Loucy (cell line): Measurements from ENCODE around the gene ANKRD33.

Experiments
- H2AFZ ChIP-seq: fragments of 200-600 bp; sonication (generic); 2 replicates; pipeline ENCODE4 v1.6.0; 2016; ENCODE audit warnings: antibody characterized with exemption, mild to moderate bottlenecking, low read length, moderate library complexity
- H3F3A ChIP-seq: fragments of 200-600 bp; 2 replicates; pipeline ENCODE4 v1.6.0; 2016; ENCODE audit warnings: antibody characterized with exemption, low read depth, mild to moderate bottlenecking
- H3K27me3 ChIP-seq: fragments of 200-600 bp; sonication (generic); 2 replicates; pipeline ENCODE4 v1.6.1; 2014; ENCODE audit warnings: low read length, mild to moderate bottlenecking; ENCODE audit not compliant: insufficient read depth, poor library complexity, severe bottlenecking
- H3K36me3 ChIP-seq: fragments of 200-600 bp; sonication (generic); 2 replicates; pipeline ENCODE4 v1.6.1; 2016; ENCODE audit warnings: low read length; ENCODE audit not compliant: insufficient read depth
- H3K4me1 ChIP-seq: fragments of 200-600 bp; sonication (generic); 2 replicates; pipeline ENCODE4 v1.5.1; 2014; ENCODE audit warnings: low read length, mild to moderate bottlenecking; ENCODE audit not compliant: insufficient read depth, poor library complexity, severe bottlenecking
- H3K4me2 ChIP-seq: fragments of 200-600 bp; sonication (generic); 2 replicates; pipeline ENCODE4 v1.6.0; 2014; ENCODE audit warnings: antibody characterized with exemption, low read length, low read depth, mild to moderate bottlenecking; ENCODE audit not compliant: poor library complexity, severe bottlenecking
- H3K4me3 ChIP-seq: fragments of 200-600 bp; sonication (generic); 2 replicates; pipeline ENCODE4 v1.5.1; 2014; ENCODE audit warnings: low read length, mild to moderate bottlenecking, mixed read lengths; ENCODE audit not compliant: poor library complexity, severe bottlenecking
- H3K79me2 ChIP-seq: fragments of 200-600 bp; sonication (generic); 2 replicates; pipeline ENCODE4 v1.6.1; 2014; ENCODE audit warnings: low read length; ENCODE audit not compliant: insufficient read depth
- H3K9ac ChIP-seq: fragments of 200-600 bp; sonication (generic); 2 replicates; pipeline ENCODE4 v1.6.0; 2014; ENCODE audit warnings: mild to moderate bottlenecking, low read depth, low read length, moderate library complexity; ENCODE audit not compliant: poor library complexity, severe bottlenecking
- H3K9me2 ChIP-seq: fragments of 200-600 bp; sonication (generic); replicated peaks from 2 replicates; pipeline ENCODE4 v1.6.1; 2016; ENCODE audit warnings: low read depth, low read length, mixed read lengths
- H3K9me3 ChIP-seq: fragments of 200-600 bp; sonication (generic); 2 replicates; pipeline ENCODE4 v1.6.1; 2014; ENCODE audit warnings: mild to moderate bottlenecking, antibody characterized with exemption, low read length, low read depth; ENCODE audit not compliant: insufficient read depth
- H4K20me1 ChIP-seq: fragments of 200-600 bp; sonication (generic); 2 replicates; pipeline ENCODE4 v1.6.0; 2014; ENCODE audit warnings: antibody characterized with exemption, low read length, mild to moderate bottlenecking; ENCODE audit not compliant: insufficient read depth, poor library complexity, severe bottlenecking
- CTCF ChIP-seq: fragments of 200-600 bp; sonication (generic); conservative IDR thresholded peaks from 2 replicates; pipeline ENCODE4 v1.5.1; 2014; ENCODE audit warnings: mild to moderate bottlenecking, antibody characterized with exemption, low read length
- EZH2phosphoT487 ChIP-seq: fragments of 200-600 bp; IDR thresholded peaks from 2 replicates; pipeline ENCODE4 v1.6.1; 2018; ENCODE audit warnings: antibody characterized with exemption, mild to moderate bottlenecking, moderate library complexity, borderline replicate concordance

Gene ANKRD33

GRCh38 chr12:51840966-51841365 is 46.9 kb upstream of the ANKRD33 start:
- H3K36me3 ChIP-seq, result no peaks in the 10 kb centered on the region
- no peak overlapping the region for H3K9ac ChIP-seq
- no peak overlapping the region for H2AFZ ChIP-seq
- H3F3A ChIP-seq, result no peaks in the 10 kb centered on the region
- no peaks in the 10 kb centered on the region for H4K20me1 ChIP-seq
- no peaks in the 10 kb centered on the region for H3K79me2 ChIP-seq
- TF ChIP-seq EZH2phosphoT487, result no peak
- TF ChIP-seq CTCF, result no peak
- no peaks in the 10 kb centered on the region for H3K9me2 ChIP-seq
- no peak overlapping the region for H3K4me3 ChIP-seq
- H3K27me3 ChIP-seq, result no peaks in the 10 kb centered on the region
- no peaks in the 10 kb centered on the region for H3K9me3 ChIP-seq
- H3K4me1 ChIP-seq, result no peaks in the 10 kb centered on the region
- no peak overlapping the region for H3K4me2 ChIP-seq

- H3K9me2 ChIP-seq, result no peaks in the 10 kb centered on the region
- no peaks in the 10 kb centered on the region for H3K4me1 ChIP-seq
- no peak overlapping the region for H3K9ac ChIP-seq
- H3K4me2 ChIP-seq, result no peak overlapping the region
- no peaks in the 10 kb centered on the region for H3K27me3 ChIP-seq
- H3K79me2 ChIP-seq, result no peaks in the 10 kb centered on the region
- TF ChIP-seq EZH2phosphoT487 (no peak), CTCF (no peak)
- H3K9me3 ChIP-seq, result no peaks in the 10 kb centered on the region
- H4K20me1 ChIP-seq, result no peaks in the 10 kb centered on the region
- no peaks in the 10 kb centered on the region for H3F3A ChIP-seq
- no peak overlapping the region for H3K4me3 ChIP-seq
- H3K36me3 ChIP-seq, result no peaks in the 10 kb centered on the region
- H2AFZ ChIP-seq, result no peak overlapping the region
Observed at GRCh38 chr12:51841727-51842126, 46.2 kb upstream of the ANKRD33 start.

DNA sequence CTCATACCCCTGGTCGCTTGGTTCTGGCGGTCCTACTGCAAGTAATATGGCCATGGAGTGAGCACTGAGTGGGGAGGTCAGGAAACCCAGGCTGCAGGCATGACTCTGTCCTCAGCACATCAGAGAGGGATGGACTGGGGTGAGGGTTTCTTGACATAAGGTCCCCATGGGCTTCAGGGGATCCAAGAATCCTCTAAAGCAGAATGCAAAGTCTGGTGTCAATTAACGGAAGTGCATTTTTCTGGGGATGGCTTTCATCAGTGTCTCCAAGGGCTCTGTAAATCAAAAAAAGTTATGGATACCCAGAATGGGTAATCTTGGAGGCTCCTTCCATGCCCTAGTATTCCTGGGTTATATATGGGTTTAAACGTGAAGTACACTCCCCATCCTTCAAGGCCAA is 43.0 kb upstream of the ANKRD33 start:
- Histone ChIP-seq H3K9me3 (no peaks in the 10 kb centered on the region), H4K20me1 (no peaks in the 10 kb centered on the region), H3K4me3 (no peak overlapping the region), H3F3A (no peaks in the 10 kb centered on the region), H3K27me3 (no peaks in the 10 kb centered on the region), H3K9me2 (no peaks in the 10 kb centered on the region), H3K4me1 (no peaks in the 10 kb centered on the region), H2AFZ (no peak overlapping the region), H3K4me2 (no peak overlapping the region), H3K9ac (no peak overlapping the region), H3K36me3 (no peaks in the 10 kb centered on the region), H3K79me2 (no peaks in the 10 kb centered on the region)
- TF ChIP-seq CTCF (no peak), EZH2phosphoT487 (no peak)
